GM23338 (cell line): Measurements from ENCODE around the gene SOX1. TPM values are rescaled to one million over a fixed set of nuclear protein-coding genes. Genes with fewer than 3 reads are reported as not detected.

ENCODE experiments used
- CTCF ChIP-seq, 2 experiments: fragments of 200-600 bp in 1 of 2; sonication (generic) in 1 of 2; conservative IDR thresholded peaks; 2 replicates each; pipeline versions ENCODE4 v1.5.1 to v1.6.1; 2016 to 2017; ENCODE audit warnings: antibody characterized with exemption in 2 of 2, low read depth in 2 of 2, mild to moderate bottlenecking in 2 of 2, moderate library complexity in 1 of 2
- EZH2 ChIP-seq: fragments of 200-600 bp; sonication (generic); IDR thresholded peaks from one replicate; pipeline ENCODE4 v1.8.0; 2017; ENCODE audit warnings: antibody characterized with exemption, mild to moderate bottlenecking, low read depth; ENCODE audit not compliant: unreplicated experiment
- NANOG ChIP-seq: IDR thresholded peaks from 2 replicates; pipeline ENCODE4 v1.6.1; 2016; ENCODE audit warnings: antibody characterized with exemption, borderline replicate concordance
- POLR2AphosphoS5 ChIP-seq: IDR thresholded peaks from 2 replicates; pipeline ENCODE4 v1.6.1; 2016; ENCODE audit warnings: antibody characterized with exemption, low read depth
- STAT1 ChIP-seq: IDR thresholded peaks from one replicate; pipeline ENCODE4 v1.6.1; 2016; ENCODE audit warnings: antibody characterized with exemption; ENCODE audit not compliant: unreplicated experiment
- ZNF114 ChIP-seq: fragments of 250-450 bp; sonication (Bioruptor Pico); IDR thresholded peaks from 2 replicates; pipeline ENCODE4 v1.5.0; 2020; ENCODE audit warnings: mild to moderate bottlenecking, moderate library complexity
- ZNF331 ChIP-seq: fragments of 250-450 bp; sonication (Bioruptor Pico); IDR thresholded peaks from 2 replicates; pipeline ENCODE4 v1.5.0; 2020; ENCODE audit warnings: low read depth, mild to moderate bottlenecking, moderate library complexity
- ZNF462 ChIP-seq: fragments of 250-450 bp; sonication (Bioruptor Pico); IDR thresholded peaks from 2 replicates; pipeline ENCODE4 v1.5.0; 2020; ENCODE audit warnings: mild to moderate bottlenecking, moderate library complexity
- polyA plus RNA-seq: library from polyadenylated mRNA; unstranded; fragments of >200 nt; fragmentation: Nextera tagmentation; extraction: Ambion mirVana; gene quantifications from 2 replicates; pipeline ENCODE4 v1.2.1, GENCODE V29; 2016
- total RNA-seq: library from RNA; depleted of rRNA; stranded (reverse); fragments of >200 nt; shearing (Covaris generic); gene quantifications from 2 replicates; pipeline ENCODE4 v1.2.3, GENCODE V29; 2014

Gene SOX1
- total and polyA plus RNA-seq, 2 experiments from 2014 or later: 0.10 to 0.17 TPM

DNA sequence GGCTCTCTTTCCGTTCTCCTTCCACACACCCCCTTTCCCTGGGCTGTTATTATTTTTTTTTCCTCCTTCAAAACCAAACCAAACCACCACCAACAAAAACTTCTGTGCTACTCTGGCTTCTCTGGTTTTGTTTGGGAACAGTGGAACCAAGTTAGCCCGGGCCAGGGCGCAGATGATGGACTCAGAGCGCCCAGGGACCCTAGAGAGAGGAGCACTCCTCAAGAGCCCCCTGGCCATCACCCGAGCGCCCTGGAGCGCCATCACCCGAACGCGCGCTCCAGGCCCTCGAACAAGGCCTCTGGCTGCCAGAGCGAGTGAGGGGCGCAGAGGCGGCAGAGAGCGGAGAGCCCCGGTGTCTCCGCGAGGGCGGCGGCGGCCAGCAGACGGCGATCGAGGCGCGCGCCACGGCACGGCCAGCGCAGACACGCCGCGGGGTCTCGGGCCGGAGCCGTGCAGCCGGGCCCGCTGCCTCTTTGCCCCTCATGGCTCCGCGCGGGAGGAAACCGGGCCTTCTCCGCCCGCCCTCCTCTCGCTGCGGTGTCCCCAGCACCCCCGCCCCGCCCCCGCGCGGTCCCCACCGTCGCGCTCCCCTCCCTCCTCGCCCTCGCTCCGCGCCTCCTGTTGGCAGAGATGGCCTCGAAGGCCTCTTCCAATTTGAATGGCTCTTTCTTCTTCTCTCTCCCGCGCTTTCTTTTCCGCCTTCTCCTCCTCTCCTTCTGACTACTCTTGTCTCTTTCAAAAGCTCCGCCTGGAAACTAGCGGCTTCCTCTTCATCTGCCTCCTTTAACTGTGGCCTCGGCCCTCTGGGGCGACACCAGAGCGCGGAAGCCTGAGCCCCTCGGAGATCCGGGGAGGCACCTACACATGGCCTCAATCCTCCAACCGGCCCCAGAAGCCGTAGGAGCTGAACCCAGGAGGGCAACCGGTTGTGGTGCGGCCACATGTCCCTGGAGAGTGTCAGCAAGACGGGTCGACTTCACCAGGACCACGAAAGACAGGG lies 4.1 kb upstream of the SOX1 start (continued):
- TF ChIP-seq CTCF (conservative IDR thresholded peaks at IDR 0.05; ENCODE audit: low read depth in 2 of 2): peak; percentile 38 to 63; a peak in 3 of 4 replicates
- TF ChIP-seq EZH2: peak; percentile 98
- no peak for TF ChIP-seq ZNF331
- TF ChIP-seq NANOG: no peak
- TF ChIP-seq STAT1: no peak
- TF ChIP-seq ZNF462 (CRISPR knock-in tag): no peak
- no peak for TF ChIP-seq POLR2AphosphoS5
- no peak for TF ChIP-seq ZNF114 (CRISPR knock-in tag)
